Muscle of leg (tissue), 11 donors: ENCODE data around the gene CCDC85C. TPM values are rescaled to one million over a fixed set of nuclear protein-coding genes. Genes with fewer than 3 reads are reported as not detected.

Experiments used
- DNase-seq: peaks from one replicate; pipeline ENCODE4 v3.0.0; 2013
- H3K27ac ChIP-seq: one replicate; pipeline ENCODE4 v1.5.1; 2013; ENCODE audit warnings: mild to moderate bottlenecking, low read length, control low read depth
- H3K27me3 ChIP-seq: one replicate; pipeline ENCODE4 v1.6.1; 2013; ENCODE audit warnings: low read length; ENCODE audit not compliant: control insufficient read depth, insufficient read depth
- H3K36me3 ChIP-seq: one replicate; pipeline ENCODE4 v1.6.1; 2013; ENCODE audit warnings: low read length; ENCODE audit not compliant: control insufficient read depth, insufficient read depth
- H3K4me1 ChIP-seq: one replicate; pipeline ENCODE4 v1.6.1; 2013; ENCODE audit warnings: low read length; ENCODE audit not compliant: control insufficient read depth, insufficient read depth
- H3K4me3 ChIP-seq: one replicate; pipeline ENCODE4 v1.5.1; 2013; ENCODE audit warnings: low read length, control low read depth
- H3K9me3 ChIP-seq: replicated peaks from 2 replicates; pipeline ENCODE4 v1.6.1; 2013; ENCODE audit warnings: low read depth, low read length; ENCODE audit not compliant: control insufficient read depth
- WGBS: methylation state at CpG from one replicate; pipeline ENCODE4 v1.1.5; 2013; ENCODE audit warnings: missing lambda C conversion rate; ENCODE audit not compliant: insufficient coverage; 5-methylcytosine and 5-hydroxymethylcytosine counted together
- polyA plus RNA-seq, 8 donors: library from polyadenylated mRNA; unstranded; fragments of 120-200 nt; gene quantifications; one replicate each; pipeline versions ENCODE4 v1.2.1 to v1.2.3, GENCODE V29; 2013; ENCODE audit warnings: inconsistent platforms in 1 of 8, low replicate concordance in 1 of 8; ENCODE audit not compliant: insufficient read length in 8 of 8, insufficient read depth in 1 of 8
- total RNA-seq: library from RNA; stranded (reverse); fragments of 120-200 nt; gene quantifications from one replicate; pipeline ENCODE4 v1.2.4, GENCODE V29; 2013

Gene CCDC85C
- total and polyA plus RNA-seq, 9 donors = 3.2 to 6.5 (median 4.1) TPM

- Histone ChIP-seq H3K4me1 (peaks cover 31% of the 10 kb centered on the region), H3K9me3 (no peaks in the 10 kb centered on the region), H3K27me3 (peaks cover 22% of the 10 kb centered on the region), H3K27ac (no peak overlapping the region), H3K36me3 (no peaks in the 10 kb centered on the region), H3K4me3 (no peak overlapping the region)
- no peak for DNase-seq
- 59% methylated on average over 5 of the region's 7 CpGs for WGBS
These were observed 2.4 kb upstream of the CCDC85C start for GRCh38 chr14:99606359-99606758.

GRCh38 chr14:99605299-99605961 is 1.4 kb upstream of the CCDC85C start:
- Histone ChIP-seq H3K4me1 (peaks cover 35% of the 10 kb centered on the region), H3K4me3 (peak overlapping the region; percentile 76), H3K9me3 (no peaks in the 10 kb centered on the region), H3K36me3 (no peaks in the 10 kb centered on the region), H3K27me3 (peaks cover 26% of the 10 kb centered on the region), H3K27ac (peak overlapping the region; percentile 89)
- 4% methylated on average over 25 of the region's 38 CpGs for WGBS
- DNase-seq = peak; percentile 66

- peak overlapping the region; percentile 89 for H3K27ac ChIP-seq
- WGBS = under 1% methylated on average over 41 of the region's 50 CpGs
- peak; percentile 55 for DNase-seq
- peaks cover 26% of the 10 kb centered on the region for H3K27me3 ChIP-seq
- no peaks in the 10 kb centered on the region for H3K36me3 ChIP-seq
- H3K4me3 ChIP-seq = peak overlapping the region; percentile 76
- H3K9me3 ChIP-seq = no peaks in the 10 kb centered on the region
- peaks cover 35% of the 10 kb centered on the region for H3K4me1 ChIP-seq
These were observed 825 bp upstream of the CCDC85C start for GRCh38 chr14:99604766-99605298.

- Histone ChIP-seq H3K4me1 (peaks cover 34% of the 10 kb centered on the region), H3K36me3 (no peaks in the 10 kb centered on the region), H3K27ac (peak overlapping the region; percentile 89), H3K27me3 (peaks cover 26% of the 10 kb centered on the region), H3K9me3 (no peaks in the 10 kb centered on the region), H3K4me3 (peak overlapping the region; percentile 76)
- WGBS = under 1% methylated on average over 65 of the region's 65 CpGs
- peak; percentile 98 for DNase-seq
These were observed 315 bp upstream of the CCDC85C start for GRCh38 chr14:99604278-99604765.

- Histone ChIP-seq H3K9me3 (no peaks in the 10 kb centered on the region), H3K36me3 (no peaks in the 10 kb centered on the region), H3K27me3 (peaks cover 26% of the 10 kb centered on the region), H3K27ac (no peak overlapping the region), H3K4me3 (no peak overlapping the region), H3K4me1 (peaks cover 41% of the 10 kb centered on the region)
- no peak for DNase-seq
- 8% methylated on average over 50 of the region's 53 CpGs for WGBS
These were observed 1.1 kb downstream of the CCDC85C start for GRCh38 chr14:99602788-99603415.

- 26% methylated on average over 11 of the region's 18 CpGs for WGBS
- peaks cover 26% of the 10 kb centered on the region for H3K27me3 ChIP-seq
- no peak overlapping the region for H3K27ac ChIP-seq
- H3K4me3 ChIP-seq = no peak overlapping the region
- H3K9me3 ChIP-seq = no peaks in the 10 kb centered on the region
- DNase-seq = no peak
- peaks cover 42% of the 10 kb centered on the region for H3K4me1 ChIP-seq
- no peaks in the 10 kb centered on the region for H3K36me3 ChIP-seq
These were observed 1.8 kb downstream of the CCDC85C start for GRCh38 chr14:99602054-99602787.

GRCh38 chr14:99601361-99601831 is 2.6 kb downstream of the CCDC85C start:
- DNase-seq = peak; percentile 57
- H3K9me3 ChIP-seq = no peaks in the 10 kb centered on the region
- H3K27me3 ChIP-seq = peaks cover 26% of the 10 kb centered on the region
- H3K4me3 ChIP-seq = no peak overlapping the region
- WGBS = 31% methylated on average over 3 of the region's 8 CpGs
- no peaks in the 10 kb centered on the region for H3K36me3 ChIP-seq
- H3K27ac ChIP-seq = no peak overlapping the region
- peaks cover 44% of the 10 kb centered on the region for H3K4me1 ChIP-seq

- WGBS = 88% methylated on average over 2 of the region's 3 CpGs
- no peak for DNase-seq
- peaks cover 40% of the 10 kb centered on the region for H3K4me1 ChIP-seq
These were observed 3.6 kb downstream of the CCDC85C start for GRCh38 chr14:99600232-99600888.

GRCh38 chr14:99599393-99599792 is 4.6 kb downstream of the CCDC85C start:
- Histone ChIP-seq H3K9me3 (no peaks in the 10 kb centered on the region), H3K4me3 (no peak overlapping the region), H3K36me3 (no peaks in the 10 kb centered on the region), H3K27me3 (peaks cover 21% of the 10 kb centered on the region), H3K27ac (no peak overlapping the region), H3K4me1 (peaks cover 35% of the 10 kb centered on the region)
- DNase-seq = no peak
- 84% methylated on average over 3 of the region's 6 CpGs for WGBS

More at GRCh38 chr14:99600232-99600888, 3.6 kb downstream of the CCDC85C start:
- no peak overlapping the region for H3K27ac ChIP-seq
- H3K27me3 ChIP-seq = peaks cover 24% of the 10 kb centered on the region
- H3K9me3 ChIP-seq = no peaks in the 10 kb centered on the region
- no peak overlapping the region for H3K4me3 ChIP-seq
- no peaks in the 10 kb centered on the region for H3K36me3 ChIP-seq
